NCI-H345 treated with DMSO at 0.1 percent for 48 hours (cell line): ENCODE results near the gene GABBR2.

Source experiments
- DNase-seq: peaks from one replicate; lab custom pipeline; 2025; ENCODE audit not compliant: unreplicated experiment; lab: John Stamatoyannopoulos, UW

Gene GABBR2

GRCh38 chr9:98721643-98722042 is 12.9 kb upstream of the GABBR2 start:
- no peak for DNase-seq

DNA sequence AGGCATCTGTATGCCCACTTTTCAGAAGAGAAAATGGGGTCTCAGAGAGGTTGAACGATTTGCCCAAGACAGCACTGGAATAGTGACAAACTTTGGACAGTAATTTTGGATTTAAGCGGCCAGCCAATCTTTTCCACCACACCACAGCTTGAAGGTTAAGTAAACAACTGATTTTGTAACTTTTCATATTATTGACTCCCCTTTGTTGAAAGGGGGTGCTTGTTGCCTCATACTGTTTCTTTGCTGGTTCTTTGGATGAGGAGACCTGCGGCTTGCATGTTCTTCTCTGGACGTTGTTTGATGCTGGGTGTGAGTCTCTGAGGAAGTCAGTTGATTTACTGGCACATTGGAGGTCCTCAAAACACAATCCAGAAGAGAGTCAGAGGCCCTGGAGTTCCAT is 11.7 kb upstream of the GABBR2 start:
- no peak for DNase-seq

DNA sequence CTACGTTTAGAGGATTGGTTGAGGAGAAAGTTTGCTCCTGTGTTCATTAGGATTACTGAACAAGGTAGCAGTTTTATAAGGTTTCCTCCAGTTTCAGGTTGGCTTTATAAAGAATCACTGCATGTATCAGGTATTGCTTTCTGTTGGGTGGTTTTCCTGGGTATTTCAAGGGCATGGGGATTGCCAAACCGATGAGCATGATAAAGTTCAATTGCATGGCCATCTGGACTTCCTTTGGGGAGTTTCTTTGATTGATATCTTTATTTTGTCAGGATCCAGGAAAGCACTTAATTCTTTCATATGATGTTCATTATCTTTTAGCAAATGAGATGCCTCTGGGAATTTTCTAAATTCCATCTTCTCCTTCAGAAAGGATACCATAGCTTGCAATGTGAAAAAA is 10.3 kb upstream of the GABBR2 start:
- DNase-seq = no peak

GRCh38 chr9:98714833-98715232 is 6.1 kb upstream of the GABBR2 start:
- no peak for DNase-seq

GRCh38 chr9:98712987-98713386 is 4.3 kb upstream of the GABBR2 start:
- no peak for DNase-seq

- no peak for DNase-seq
These were observed 1.5 kb upstream of the GABBR2 start for GRCh38 chr9:98709968-98710965.

- DNase-seq = no peak
These were observed 417 bp downstream of the GABBR2 start for GRCh38 chr9:98708103-98708932.

DNA sequence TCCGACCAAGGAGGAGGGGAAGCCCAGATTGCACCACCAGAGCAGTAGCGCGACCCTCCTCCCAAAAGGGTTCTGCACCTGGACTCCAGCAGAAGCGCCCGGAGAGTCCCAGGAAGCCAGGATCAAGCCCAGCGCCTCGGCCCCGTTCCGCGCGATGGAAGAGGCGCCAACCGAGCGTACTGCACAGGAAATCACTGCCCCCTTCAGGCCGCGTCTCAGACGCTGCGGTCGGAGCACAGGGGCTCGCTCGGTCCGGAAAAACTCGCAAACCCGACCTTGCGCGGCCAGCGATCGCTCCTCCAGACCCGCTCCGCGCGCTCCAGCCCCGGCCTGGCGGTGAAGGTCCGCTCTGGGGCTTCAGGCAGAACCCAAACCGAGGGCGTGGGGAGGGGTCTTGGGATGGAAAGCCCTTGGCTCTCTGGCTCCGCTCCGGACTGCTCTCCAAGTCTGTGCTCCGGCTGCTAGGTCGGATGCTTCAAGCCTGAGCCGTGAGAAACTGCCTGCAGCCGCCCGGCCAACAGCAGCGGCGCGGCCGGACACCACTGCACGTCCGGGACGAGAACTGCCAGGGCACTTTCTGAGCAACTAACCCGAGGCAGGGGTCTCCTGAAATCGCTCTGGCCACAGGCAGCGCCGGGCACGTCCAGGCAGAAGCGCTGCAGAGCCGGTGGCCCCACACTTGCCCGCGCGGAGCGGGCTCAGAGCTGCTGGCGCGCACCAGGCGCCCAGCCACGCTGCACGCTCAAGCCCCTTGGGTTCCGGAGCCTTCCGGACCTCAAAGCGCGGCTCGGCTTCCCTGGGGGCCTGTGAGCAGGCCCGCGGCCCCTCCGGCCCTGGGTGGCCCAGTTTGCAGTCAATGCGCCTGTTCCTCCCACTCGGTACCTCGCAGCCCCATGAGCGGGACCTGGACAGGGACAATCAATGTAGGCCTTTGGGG is 1.3 kb downstream of the GABBR2 start:
- peak; percentile 84 for DNase-seq

DNA sequence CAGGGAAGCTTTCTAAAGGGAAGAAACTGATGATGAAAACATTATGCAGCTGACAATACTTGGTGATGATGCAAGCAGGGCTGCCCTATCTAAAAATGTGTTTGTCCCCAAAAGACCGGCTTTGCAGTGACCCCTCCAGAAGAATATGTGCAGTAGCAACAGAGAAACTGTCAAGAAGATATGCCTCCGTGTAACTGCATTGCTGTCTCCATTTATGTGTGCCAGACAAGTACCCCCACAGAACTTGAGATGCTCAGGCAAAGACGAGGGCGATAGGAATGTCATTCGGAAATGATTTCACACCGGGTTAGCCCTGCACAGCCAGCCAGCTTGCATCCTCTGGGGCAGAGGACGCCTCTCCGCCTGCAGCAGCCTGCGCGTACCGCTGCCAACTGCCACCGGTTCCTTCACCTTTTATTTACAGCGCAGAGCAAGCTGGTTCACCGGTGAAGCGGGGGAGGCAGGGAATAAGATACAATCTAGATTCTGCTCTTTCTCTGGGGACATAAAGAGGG is 2.0 kb downstream of the GABBR2 start:
- peak; percentile 84 for DNase-seq

DNA sequence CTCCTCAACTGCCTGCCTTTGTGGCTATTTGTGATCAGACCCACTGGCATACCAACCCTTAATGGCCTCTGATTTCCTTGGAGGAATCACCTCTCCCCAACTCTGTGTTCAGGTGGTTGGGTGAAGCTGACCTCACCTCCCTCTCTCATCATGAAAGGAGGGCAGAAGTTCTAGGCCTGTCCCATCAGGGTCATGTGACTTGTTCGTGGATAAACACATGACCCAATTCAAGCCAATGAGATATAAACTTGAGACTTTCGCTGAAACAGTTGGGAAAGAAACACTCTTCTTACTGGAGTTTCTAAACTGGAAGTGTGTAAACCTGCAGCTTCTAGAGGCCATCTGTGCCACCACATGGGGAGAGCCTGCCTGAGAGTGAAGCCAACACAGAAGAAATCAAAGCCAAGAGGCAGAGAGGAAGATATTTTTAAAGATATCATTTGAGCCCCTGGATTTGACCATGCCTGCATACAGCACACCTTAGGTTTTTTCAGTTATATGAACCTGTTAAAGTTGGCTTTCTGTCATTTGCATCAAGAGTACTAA is 5.8 kb downstream of the GABBR2 start:
- no peak for DNase-seq

GRCh38 chr9:98702340-98702739 is 6.4 kb downstream of the GABBR2 start:
- DNase-seq = no peak

DNA sequence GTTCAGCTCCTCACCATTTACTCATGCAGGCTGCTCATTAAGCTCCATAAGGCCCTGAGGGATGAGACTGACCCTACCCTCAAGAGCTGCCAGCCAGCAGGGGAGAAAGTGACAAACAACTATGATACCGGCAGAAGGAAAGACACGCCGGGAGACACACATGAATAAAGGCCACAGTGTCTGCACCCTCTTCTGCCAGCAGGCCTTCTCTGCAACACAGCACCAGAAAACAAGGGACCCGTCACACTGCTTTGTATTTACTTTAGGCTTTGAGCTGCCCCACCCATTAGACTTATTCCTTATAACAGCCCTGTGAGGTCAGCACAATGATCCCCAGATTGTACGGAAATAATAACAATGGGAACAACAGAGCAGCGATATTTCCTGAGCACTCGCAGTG is 7.2 kb downstream of the GABBR2 start:
- no peak for DNase-seq

GRCh38 chr9:98700801-98701200 is 7.9 kb downstream of the GABBR2 start:
- no peak for DNase-seq

DNA sequence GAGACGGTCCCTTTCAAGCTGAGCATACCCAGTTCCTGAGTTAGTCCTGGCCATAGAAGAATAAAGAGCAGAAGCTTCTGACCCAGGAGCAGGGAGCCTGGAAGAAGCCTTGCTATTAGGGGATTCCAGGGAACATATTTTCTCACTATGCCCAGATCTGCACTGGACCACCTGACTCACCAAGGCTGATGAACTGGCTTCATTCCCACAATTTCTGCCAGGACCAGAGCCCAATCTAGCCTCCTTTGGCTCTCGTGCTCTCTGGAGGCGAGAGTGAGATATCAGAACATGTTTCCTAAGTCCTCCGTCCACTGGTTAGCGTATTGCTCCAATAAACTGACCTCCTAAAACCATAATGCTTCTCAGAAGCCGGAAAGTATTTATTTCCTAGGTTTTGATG is 9.9 kb downstream of the GABBR2 start:
- no peak for DNase-seq

DNA sequence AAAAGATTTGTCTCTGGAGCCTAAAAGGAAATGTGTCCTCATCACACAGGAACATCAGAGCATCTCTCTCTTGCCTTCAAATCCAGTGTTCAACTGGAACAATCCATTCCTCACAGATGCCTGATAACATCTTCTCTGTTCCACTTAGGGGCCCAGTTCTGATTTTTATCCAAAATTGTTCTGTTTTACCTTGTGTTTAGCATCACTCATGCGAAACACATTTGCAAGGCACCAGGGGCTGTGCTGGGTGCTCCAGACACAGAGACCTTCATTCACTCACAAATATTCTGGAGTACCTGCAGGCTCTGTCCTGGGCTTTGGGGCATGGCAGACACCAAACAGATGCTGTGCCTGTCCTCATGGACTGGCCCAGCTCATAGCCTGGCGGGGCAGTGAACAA is 13.8 kb downstream of the GABBR2 start:
- no peak for DNase-seq

- DNase-seq = no peak
These were observed 16.3 kb downstream of the GABBR2 start for GRCh38 chr9:98692392-98692791.

GRCh38 chr9:98691890-98692289 is 16.8 kb downstream of the GABBR2 start:
- no peak for DNase-seq

DNA sequence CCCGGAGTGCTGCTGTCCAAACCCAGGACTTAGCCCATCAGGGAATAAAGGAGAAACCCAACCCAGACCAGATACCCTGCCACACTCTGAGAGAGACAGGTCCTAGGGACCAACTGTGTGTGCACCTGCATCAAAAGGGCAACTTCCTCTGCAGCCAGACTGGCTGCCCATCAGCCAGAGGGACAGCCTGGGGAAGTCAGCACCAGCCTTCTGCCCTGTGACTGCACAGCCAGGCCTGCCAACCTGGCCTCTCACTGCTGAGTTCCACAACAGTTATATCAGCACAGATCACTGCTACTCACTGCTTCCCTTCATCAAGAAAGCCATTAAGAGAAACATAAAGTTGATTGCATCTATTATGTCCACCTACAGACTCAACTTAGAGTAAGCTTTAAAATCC is 18.0 kb downstream of the GABBR2 start:
- DNase-seq = no peak

DNA sequence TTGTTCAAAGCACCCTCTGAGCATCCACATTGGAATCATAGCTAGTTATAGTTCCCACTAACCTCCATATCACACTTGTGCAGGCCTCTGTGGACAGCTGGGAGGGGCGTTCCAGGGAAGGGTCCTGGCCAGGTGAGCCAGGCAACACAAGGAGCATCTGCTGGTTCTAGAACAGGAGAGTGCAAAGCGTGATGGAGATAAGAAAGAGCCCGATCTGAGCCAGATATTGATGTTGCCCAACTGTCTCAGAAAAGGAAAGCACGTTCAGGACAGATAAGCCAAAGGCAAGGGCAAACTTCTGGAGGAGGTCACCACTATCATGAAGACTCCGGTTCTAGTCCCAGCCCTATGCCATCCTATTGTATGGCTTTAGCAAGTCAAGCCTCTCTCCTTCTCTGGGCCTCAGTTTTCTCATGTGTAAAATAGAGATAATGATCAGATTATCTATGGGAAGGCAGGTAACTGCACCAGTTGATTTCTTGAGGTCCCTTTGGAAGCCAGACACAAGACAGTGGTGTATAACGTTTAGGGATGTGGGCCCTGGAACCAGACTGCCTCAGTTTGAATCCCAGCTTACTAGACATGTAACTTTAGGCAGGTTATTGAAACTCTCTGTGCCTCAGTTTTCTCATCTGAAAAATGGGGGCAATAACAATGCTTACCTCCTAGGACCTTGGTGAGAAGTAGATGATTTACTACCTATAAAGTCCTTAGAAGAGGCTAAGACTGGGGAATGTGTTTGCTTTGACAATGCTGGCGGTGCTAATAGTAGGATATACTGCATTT is 19.8 kb downstream of the GABBR2 start:
- DNase-seq = no peak

GRCh38 chr9:98687911-98688310 is 20.8 kb downstream of the GABBR2 start:
- no peak for DNase-seq
